Loucy (cell line): ENCODE measurements around the gene SNCA.

Source experiments
- EZH2phosphoT487 ChIP-seq: fragments of 200-600 bp; IDR thresholded peaks from 2 replicates; pipeline ENCODE4 v1.6.1; 2018; ENCODE audit warnings: antibody characterized with exemption, mild to moderate bottlenecking, moderate library complexity, borderline replicate concordance
- TF ChIP-seq, protein P1 (sequence below): fragments of 200-600 bp; sonication (generic); conservative IDR thresholded peaks from 2 replicates; pipeline ENCODE4 v1.5.1; 2014; ENCODE audit warnings: mild to moderate bottlenecking, antibody characterized with exemption, low read length

GRCh38 chr4:89722517-89722916 lies 114.4 kb downstream of the SNCA start:
- TF ChIP-seq, protein P1, sequence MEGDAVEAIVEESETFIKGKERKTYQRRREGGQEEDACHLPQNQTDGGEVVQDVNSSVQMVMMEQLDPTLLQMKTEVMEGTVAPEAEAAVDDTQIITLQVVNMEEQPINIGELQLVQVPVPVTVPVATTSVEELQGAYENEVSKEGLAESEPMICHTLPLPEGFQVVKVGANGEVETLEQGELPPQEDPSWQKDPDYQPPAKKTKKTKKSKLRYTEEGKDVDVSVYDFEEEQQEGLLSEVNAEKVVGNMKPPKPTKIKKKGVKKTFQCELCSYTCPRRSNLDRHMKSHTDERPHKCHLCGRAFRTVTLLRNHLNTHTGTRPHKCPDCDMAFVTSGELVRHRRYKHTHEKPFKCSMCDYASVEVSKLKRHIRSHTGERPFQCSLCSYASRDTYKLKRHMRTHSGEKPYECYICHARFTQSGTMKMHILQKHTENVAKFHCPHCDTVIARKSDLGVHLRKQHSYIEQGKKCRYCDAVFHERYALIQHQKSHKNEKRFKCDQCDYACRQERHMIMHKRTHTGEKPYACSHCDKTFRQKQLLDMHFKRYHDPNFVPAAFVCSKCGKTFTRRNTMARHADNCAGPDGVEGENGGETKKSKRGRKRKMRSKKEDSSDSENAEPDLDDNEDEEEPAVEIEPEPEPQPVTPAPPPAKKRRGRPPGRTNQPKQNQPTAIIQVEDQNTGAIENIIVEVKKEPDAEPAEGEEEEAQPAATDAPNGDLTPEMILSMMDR, result no peak
- no peak for TF ChIP-seq EZH2phosphoT487
